Stimulated activated CD4-positive, alpha-beta T cell treated with anti-CD3 and anti-CD28 coated beads, Interleukin-12 subunit alpha, Interleukin-12 subunit beta, amount 100 ng/mL, for 24 hours (primary cell): ENCODE results near the gene REXO5.
"Not testable (repeated sequence)": the region's sequence is repeated elsewhere in the genome, so short reads cannot be mapped to it uniquely, and the experiment has no call there.

ENCODE experiments used
- DNase-seq, 2 experiments: peaks; one replicate each; pipeline ENCODE4 v3.0.0-alpha.2; 2020; ENCODE audit warnings: low read depth in 2 of 2

The REXO5 gene

GRCh38 chr16:20806168-20807050, at the start of gene REXO5, which contains the start of gene ERI2:
Gene REXO5, plus strand, starts transcription at chr16:20806527. Its CDS starts 427 bp downstream, at chr16:20806954.
Gene ERI2, minus strand, starts transcription at chr16:20806472. Its CDS starts 42 bp downstream, at chr16:20806430.
- peak; percentile 66 to 79 for DNase-seq

- DNase-seq: no peak
These were observed 46.0 kb upstream of the REXO5 start for GRCh38 chr16:20760346-20760745.

GRCh38 chr16:20761175-20761574, 45.2 kb upstream of the REXO5 start:
- no peak for DNase-seq

GRCh38 chr16:20762404-20763123, 43.8 kb upstream of the REXO5 start:
- no peak for DNase-seq

- peak; percentile 27 to 33 for DNase-seq
These were observed 42.7 kb upstream of the REXO5 start, which contains the start of gene ACSM3 for GRCh38 chr16:20763461-20764232. Gene ACSM3, plus strand, starts transcription at chr16:20764014. Its CDS starts 6,021 bp downstream, at chr16:20770035.

GRCh38 chr16:20764448-20764847, 41.9 kb upstream of the REXO5 start:
- not testable (repeated sequence) for DNase-seq

GRCh38 chr16:20765732-20766131, 40.6 kb upstream of the REXO5 start:
- DNase-seq: no peak

GRCh38 chr16:20766294-20766693, 40.0 kb upstream of the REXO5 start:
- DNase-seq: no peak

- no peak for DNase-seq
These were observed 38.8 kb upstream of the REXO5 start for GRCh38 chr16:20767577-20767976.

- DNase-seq: no peak
These were observed 38.2 kb upstream of the REXO5 start for GRCh38 chr16:20768121-20768520.

GRCh38 chr16:20768818-20769217, 37.5 kb upstream of the REXO5 start:
- DNase-seq: no peak

- DNase-seq: no peak
These were observed 32.6 kb upstream of the REXO5 start for GRCh38 chr16:20773679-20774078.

- DNase-seq: peak; percentile 19 to 63
These were observed 31.5 kb upstream of the REXO5 start for GRCh38 chr16:20774703-20775362.

GRCh38 chr16:20781697-20782096, 24.6 kb upstream of the REXO5 start:
- no peak for DNase-seq

GRCh38 chr16:20782470-20782869, 23.9 kb upstream of the REXO5 start:
- DNase-seq: no peak

GRCh38 chr16:20784204-20784603, 22.1 kb upstream of the REXO5 start:
- no peak for DNase-seq

GRCh38 chr16:20789130-20789529, 17.2 kb upstream of the REXO5 start:
- DNase-seq: no peak

GRCh38 chr16:20791923-20792612, 14.3 kb upstream of the REXO5 start:
- DNase-seq: no peak

- no peak for DNase-seq
These were observed 8.0 kb upstream of the REXO5 start for GRCh38 chr16:20798364-20798763.

GRCh38 chr16:20799599-20799998, 6.7 kb upstream of the REXO5 start:
- DNase-seq: no peak

GRCh38 chr16:20801278-20801677, 5.0 kb upstream of the REXO5 start:
- no peak for DNase-seq
